Mesothelial cell of epicardium (in vitro differentiated cells): ENCODE results near the gene BICRA. TPM values are rescaled to one million over a fixed set of nuclear protein-coding genes. Genes with fewer than 3 reads are reported as not detected.
"Not testable (repeated sequence)": the region's sequence is repeated elsewhere in the genome, so short reads cannot be mapped to it uniquely, and the experiment has no call there.

ENCODE experiments used
- DNase-seq, 2 experiments: peaks; one replicate each; pipeline ENCODE4 v3.0.0; 2021; ENCODE audit warnings: low spot score in 2 of 2; ENCODE audit not compliant: unreplicated experiment in 2 of 2
- H3K27ac Mint-ChIP-seq: 2 replicates; pipeline ENCODE4 v1.8.0; 2021; ENCODE audit warnings: mixed read lengths
- H3K27me3 Mint-ChIP-seq: 2 replicates; pipeline ENCODE4 v1.8.0; 2021; ENCODE audit warnings: low read depth, mixed read lengths
- H3K36me3 Mint-ChIP-seq: 2 replicates; pipeline ENCODE4 v1.8.0; 2021; ENCODE audit warnings: mixed read lengths
- H3K4me1 Mint-ChIP-seq: 2 replicates; pipeline ENCODE4 v1.8.0; 2021; ENCODE audit warnings: mixed read lengths
- H3K4me3 Mint-ChIP-seq: 2 replicates; pipeline ENCODE4 v1.8.0; 2021; ENCODE audit warnings: mild to moderate bottlenecking, moderate library complexity, mixed read lengths
- H3K9me3 Mint-ChIP-seq: 2 replicates; pipeline ENCODE4 v1.8.0; 2021; ENCODE audit warnings: mixed read lengths
- total RNA-seq: library from RNA; stranded (reverse); gene quantifications from 3 replicates; pipeline ENCODE4 v1.2.1, GENCODE V29; 2021
- TF ChIP-seq, protein P1 (sequence below): fragments of 200-600 bp; sonication (generic); IDR thresholded peaks from one replicate; pipeline ENCODE4 v1.5.0; 2021; ENCODE audit warnings: antibody characterized with exemption; ENCODE audit not compliant: unreplicated experiment

BICRA gene
- total RNA-seq, 1 donor from 2014 or later = 36.9 TPM

DNA sequence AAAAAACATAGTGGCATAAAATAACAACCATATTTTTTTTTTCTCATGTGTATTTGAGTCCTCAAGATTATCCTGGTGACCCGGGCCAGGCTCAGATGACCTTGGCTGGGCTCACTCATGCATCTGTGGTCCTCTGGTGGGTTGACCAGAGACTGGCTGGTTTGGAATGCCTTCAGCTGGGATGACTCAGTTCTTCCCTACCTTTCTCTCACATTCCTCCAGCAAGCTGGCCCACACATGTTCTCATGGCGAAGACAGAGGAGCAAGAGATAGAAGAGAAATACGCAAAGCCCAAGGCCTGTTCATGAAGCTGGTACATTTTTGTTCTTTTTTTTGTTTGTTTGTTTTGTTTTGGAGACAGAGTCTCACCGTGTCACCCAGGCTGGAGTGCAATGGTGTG is 21.6 kb upstream of the BICRA start:
- TF ChIP-seq, protein P1, sequence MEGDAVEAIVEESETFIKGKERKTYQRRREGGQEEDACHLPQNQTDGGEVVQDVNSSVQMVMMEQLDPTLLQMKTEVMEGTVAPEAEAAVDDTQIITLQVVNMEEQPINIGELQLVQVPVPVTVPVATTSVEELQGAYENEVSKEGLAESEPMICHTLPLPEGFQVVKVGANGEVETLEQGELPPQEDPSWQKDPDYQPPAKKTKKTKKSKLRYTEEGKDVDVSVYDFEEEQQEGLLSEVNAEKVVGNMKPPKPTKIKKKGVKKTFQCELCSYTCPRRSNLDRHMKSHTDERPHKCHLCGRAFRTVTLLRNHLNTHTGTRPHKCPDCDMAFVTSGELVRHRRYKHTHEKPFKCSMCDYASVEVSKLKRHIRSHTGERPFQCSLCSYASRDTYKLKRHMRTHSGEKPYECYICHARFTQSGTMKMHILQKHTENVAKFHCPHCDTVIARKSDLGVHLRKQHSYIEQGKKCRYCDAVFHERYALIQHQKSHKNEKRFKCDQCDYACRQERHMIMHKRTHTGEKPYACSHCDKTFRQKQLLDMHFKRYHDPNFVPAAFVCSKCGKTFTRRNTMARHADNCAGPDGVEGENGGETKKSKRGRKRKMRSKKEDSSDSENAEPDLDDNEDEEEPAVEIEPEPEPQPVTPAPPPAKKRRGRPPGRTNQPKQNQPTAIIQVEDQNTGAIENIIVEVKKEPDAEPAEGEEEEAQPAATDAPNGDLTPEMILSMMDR = no peak
- H3K4me3 Mint-ChIP-seq = no peak overlapping the region
- no peaks in the 10 kb centered on the region for H3K27me3 Mint-ChIP-seq
- H3K27ac Mint-ChIP-seq = no peak overlapping the region
- no peak for DNase-seq
- H3K9me3 Mint-ChIP-seq = peaks cover 13% of the 10 kb centered on the region
- no peaks in the 10 kb centered on the region for H3K36me3 Mint-ChIP-seq
- H3K4me1 Mint-ChIP-seq = peaks cover 8% of the 10 kb centered on the region

DNA sequence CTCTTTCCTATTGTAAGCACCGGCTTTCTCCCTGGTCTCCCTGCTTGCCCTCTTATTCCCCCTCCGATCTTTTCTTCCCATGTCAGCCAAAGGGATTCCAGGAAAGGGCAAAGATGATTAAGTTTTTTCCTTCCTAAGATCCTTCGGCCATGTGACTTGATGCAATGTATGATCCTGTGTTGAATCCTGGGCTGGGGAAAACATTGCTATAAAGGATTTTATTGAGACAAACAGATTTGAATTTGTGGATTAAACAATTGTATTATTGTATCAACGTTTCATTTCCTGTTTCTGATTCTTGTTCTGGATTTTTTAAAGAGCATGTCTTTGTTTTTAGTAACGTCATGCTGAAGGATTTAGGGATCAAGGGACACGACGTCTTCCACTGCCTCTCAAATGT is 19.1 kb upstream of the BICRA start:
- H3K27ac Mint-ChIP-seq = no peak overlapping the region
- DNase-seq = no peak
- peaks cover 13% of the 10 kb centered on the region for H3K9me3 Mint-ChIP-seq
- H3K4me3 Mint-ChIP-seq = no peak overlapping the region
- no peaks in the 10 kb centered on the region for H3K36me3 Mint-ChIP-seq
- H3K4me1 Mint-ChIP-seq = no peaks in the 10 kb centered on the region
- TF ChIP-seq, protein P1 = no peak
- H3K27me3 Mint-ChIP-seq = no peaks in the 10 kb centered on the region

GRCh38 chr19:47593860-47594259 is 15.1 kb upstream of the BICRA start:
- peaks cover 8% of the 10 kb centered on the region for H3K4me1 Mint-ChIP-seq
- H3K27me3 Mint-ChIP-seq = no peaks in the 10 kb centered on the region
- H3K27ac Mint-ChIP-seq = no peak overlapping the region
- H3K36me3 Mint-ChIP-seq = no peaks in the 10 kb centered on the region
- H3K4me3 Mint-ChIP-seq = no peak overlapping the region
- no peak for DNase-seq
- TF ChIP-seq, protein P1 = no peak
- peaks cover 6% of the 10 kb centered on the region for H3K9me3 Mint-ChIP-seq

DNA sequence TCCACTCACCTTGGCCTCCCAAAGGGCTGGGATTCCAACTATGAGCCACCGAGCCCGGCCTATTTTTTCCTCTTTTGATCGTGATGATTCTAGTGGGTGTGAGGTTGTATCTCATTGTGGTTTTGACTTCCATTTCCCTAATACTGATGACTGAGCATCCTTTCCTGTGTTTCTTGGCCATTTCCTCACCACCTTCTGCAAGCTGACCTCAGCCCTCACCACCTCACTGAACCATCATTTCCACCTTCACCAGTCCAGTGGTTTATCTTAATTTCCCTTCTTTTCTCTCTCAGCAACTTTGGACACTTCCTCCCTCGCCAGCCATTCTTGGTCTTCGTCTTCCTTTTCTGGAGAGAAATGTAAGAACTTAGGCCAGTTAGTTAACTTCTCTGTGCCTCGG is 13.0 kb upstream of the BICRA start:
- H3K4me3 Mint-ChIP-seq = no peak overlapping the region
- DNase-seq = no peak
- H3K27me3 Mint-ChIP-seq = no peaks in the 10 kb centered on the region
- TF ChIP-seq, protein P1 = no peak
- no peaks in the 10 kb centered on the region for H3K9me3 Mint-ChIP-seq
- peaks cover 19% of the 10 kb centered on the region for H3K4me1 Mint-ChIP-seq
- no peaks in the 10 kb centered on the region for H3K36me3 Mint-ChIP-seq
- no peak overlapping the region for H3K27ac Mint-ChIP-seq

DNA sequence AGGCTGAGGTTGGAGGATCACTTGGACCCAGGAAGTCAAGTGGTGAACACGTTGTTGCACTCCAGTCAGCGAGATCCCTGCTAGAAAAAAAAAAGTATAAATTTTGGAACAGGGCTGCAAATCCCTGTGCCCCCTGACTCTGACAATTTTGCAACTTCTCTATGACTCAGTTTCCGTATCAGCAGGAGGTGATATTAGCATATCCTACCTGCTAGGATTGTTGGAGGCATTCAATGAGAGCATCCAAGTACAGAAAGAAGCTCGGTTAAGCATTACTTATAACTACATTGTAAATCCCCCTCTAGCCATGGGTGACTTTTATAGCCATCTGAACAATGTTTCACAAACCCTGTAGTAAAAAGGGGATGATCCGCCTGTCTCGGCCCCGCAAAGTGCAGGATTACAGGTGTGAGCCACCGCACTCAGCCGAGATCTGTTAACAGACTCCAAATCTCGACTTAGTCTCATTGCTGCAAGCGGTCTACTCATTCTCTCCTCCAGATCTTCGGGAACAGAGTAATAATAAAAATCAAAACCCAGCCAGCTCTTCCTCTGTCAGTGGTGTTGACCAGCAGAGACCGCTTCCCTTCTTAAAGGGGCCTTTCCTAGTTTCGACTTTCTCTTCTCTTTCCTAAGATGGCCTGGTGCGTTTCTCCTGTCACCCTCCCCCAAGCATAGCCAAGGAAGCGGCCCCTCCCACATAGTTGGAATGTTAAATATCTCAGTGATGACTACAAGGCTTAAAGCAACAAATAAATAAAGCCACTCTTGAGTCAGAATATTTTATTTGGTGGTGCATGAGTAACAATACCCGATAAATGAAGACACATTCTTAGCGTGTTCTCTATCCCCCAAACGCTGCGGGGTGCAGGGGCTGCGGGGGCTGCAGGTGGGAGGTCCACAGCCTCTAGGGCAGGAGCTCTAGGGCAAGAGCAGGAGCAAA is 10.3 kb upstream of the BICRA start:
- no peaks in the 10 kb centered on the region for H3K9me3 Mint-ChIP-seq
- peaks cover 19% of the 10 kb centered on the region for H3K4me1 Mint-ChIP-seq
- TF ChIP-seq, protein P1 = no peak
- peak in 1 of 2 experiments; percentile 55 for DNase-seq
- peak overlapping the region; percentile 99 for H3K27ac Mint-ChIP-seq
- no peaks in the 10 kb centered on the region for H3K27me3 Mint-ChIP-seq
- H3K4me3 Mint-ChIP-seq = peak overlapping the region; percentile 80
- no peaks in the 10 kb centered on the region for H3K36me3 Mint-ChIP-seq

GRCh38 chr19:47599671-47600245 is 9.2 kb upstream of the BICRA start:
- H3K36me3 Mint-ChIP-seq = not testable (repeated sequence)

More at GRCh38 chr19:47599671-47600245, 9.2 kb upstream of the BICRA start:
- Mint-ChIP-seq H3K4me3 (peak overlapping the region; percentile 80), H3K4me1 (peaks cover 19% of the 10 kb centered on the region), H3K27ac (peak overlapping the region; percentile 99)
- H3K27me3 Mint-ChIP-seq, DNase-seq, H3K9me3 Mint-ChIP-seq: not testable (repeated sequence)
